Transverse colon (tissue), 4 donors: ENCODE measurements around the gene FAM210A.

Experiments used
- CTCF ChIP-seq, 5 experiments: fragments of 200-600 bp in 3 of 5; fragments of 450-650 bp in 2 of 5; sonication (generic) in 3 of 5; IDR thresholded peaks; 1 replicate in 2 of 5; 2 replicates in 3 of 5; pipeline ENCODE4 v1.5.1; 2016 to 2017; ENCODE audit warnings: antibody characterized with exemption in 5 of 5, inconsistent platforms in 3 of 5, mild to moderate bottlenecking in 2 of 5, moderate library complexity in 1 of 5
- POLR2A ChIP-seq: fragments of 450-650 bp; IDR thresholded peaks from one replicate; pipeline ENCODE4 v1.6.1; 2016; ENCODE audit warnings: antibody characterized with exemption, mild to moderate bottlenecking, moderate library complexity
- POLR2AphosphoS5 ChIP-seq, 3 donors: sonication (generic); formaldehyde crosslinking; IDR thresholded peaks; one replicate each; pipeline ENCODE4 v1.6.1; 2016; ENCODE audit warnings: antibody characterized with exemption in 3 of 3

DNA sequence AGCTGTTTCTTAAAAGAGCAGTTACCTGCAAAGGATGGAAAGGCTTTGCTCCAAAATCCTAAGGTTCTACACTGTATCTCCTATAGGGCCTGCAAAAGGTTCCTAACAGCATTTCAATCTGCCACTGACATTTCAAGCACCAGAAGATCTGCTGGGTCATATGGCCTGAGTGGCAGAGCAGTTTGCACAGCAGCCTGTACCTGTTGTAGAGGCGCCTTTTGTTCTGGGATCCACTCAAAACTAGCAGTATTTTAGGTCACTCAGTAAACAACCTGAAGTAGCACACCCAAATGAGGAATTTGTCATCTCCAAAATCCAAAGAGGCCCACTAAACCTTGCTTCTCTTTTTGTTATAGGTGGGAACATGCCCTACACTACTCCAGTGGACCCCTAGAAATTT lies 6.2 kb downstream of the FAM210A start:
- TF ChIP-seq POLR2AphosphoS5 (IDR thresholded peaks at IDR 0.05) (no peak), CTCF (IDR thresholded peaks at IDR 0.05) (no peak), POLR2A (no peak)
